SIG-M5 treated with dmso at 0.1 percent for 504 hours (cell line): ENCODE data around the gene GPR157.

Experiments used
- DNase-seq: peaks from one replicate; lab custom pipeline; 2025; ENCODE audit not compliant: unreplicated experiment; lab: John Stamatoyannopoulos, UW

The GPR157 gene

GRCh38 chr1:9093581-9093980 lies 35.3 kb downstream of the GPR157 start:
- peak; percentile 76 for DNase-seq

DNA sequence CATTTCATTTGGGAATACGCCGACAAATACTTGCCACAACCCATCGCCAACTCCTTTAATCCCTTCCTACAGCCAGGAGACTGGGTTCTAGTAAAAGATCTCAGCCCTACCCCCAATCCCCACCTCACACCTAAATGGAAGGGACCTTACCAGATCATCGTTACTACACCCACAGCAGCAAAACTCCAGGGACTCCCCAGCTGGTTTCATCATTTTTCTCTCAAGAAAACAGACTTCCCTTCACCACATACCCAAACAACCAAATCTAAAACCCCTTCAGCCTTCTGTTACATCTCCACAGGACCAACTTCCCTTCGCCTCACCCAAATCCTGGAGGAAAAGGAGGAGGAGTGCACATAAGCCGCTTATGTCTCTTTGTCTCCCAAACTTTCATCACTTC lies 35.8 kb downstream of the GPR157 start:
- DNase-seq: peak; percentile 32

DNA sequence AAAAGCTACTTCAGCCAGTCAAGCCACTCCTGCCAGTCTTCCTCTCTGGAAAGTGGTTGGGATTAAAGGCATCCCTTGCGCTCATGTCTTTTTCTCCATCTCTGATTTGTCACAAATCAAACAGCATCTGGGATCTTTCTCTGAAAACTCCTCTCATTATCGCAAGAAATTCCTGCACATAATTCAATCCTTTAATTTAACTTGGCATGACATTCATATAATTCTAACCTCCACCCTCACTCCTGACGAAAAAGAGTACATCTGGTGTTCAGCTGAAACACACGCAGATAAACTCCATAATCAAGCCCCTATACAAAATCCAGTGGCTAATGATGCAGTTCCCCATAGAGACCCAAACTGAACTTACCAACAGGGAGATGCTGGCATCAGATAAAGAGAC lies 40.1 kb downstream of the GPR157 start:
- no peak for DNase-seq

GRCh38 chr1:9087411-9088125 lies 41.3 kb downstream of the GPR157 start:
- DNase-seq: no peak

GRCh38 chr1:9086796-9087195 lies 42.1 kb downstream of the GPR157 start:
- no peak for DNase-seq

GRCh38 chr1:9086045-9086444 lies 42.9 kb downstream of the GPR157 start:
- no peak for DNase-seq

DNA sequence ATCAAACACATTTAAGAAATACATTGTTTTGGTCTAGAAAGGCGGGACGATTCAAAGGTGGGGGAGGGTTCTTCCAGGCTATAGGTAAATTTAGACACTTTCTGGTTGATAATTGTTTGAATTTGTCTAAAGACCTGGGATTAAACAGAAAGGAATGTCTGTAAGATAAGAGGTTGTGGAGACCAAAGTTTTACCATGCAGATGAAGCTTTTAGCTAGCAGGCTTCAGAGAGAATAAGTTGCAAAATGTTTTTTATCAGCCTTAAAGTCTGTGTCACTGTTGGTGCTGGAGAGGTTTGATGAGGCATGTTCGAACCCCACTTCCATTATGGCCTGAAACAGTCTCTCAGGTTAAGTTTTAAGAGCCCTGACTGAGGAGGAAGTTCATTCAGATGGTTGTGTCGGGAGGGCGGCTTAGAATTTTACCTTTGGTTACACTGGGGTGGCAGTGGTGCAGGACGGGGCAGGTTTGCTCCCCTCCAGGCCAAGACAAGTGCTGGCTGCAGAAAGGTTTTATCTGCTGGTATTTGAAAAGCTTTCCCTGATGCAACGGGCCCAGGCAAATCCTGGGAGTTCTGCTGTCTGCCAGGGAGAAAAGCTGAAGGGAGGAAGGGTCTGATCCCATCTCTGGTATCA lies 43.5 kb downstream of the GPR157 start:
- DNase-seq: no peak

DNA sequence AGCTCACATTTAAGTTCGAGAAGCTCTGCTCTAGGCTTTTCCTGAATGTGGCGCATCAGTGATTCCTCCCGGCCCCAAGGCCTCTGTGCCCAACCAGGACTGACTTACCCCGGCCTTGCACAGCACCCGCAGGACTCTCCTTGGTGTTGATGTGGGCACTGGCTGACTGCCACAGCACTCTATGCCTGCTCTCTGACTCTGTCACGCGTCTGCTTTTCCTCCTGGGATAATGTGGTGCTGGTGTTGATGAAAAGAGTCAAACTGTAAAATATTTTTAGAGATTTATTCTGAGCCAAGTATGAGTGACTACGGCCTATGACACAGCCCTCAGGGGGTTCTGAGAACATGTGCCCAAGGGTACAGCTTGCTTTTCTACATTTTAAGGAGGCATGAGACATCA lies 44.0 kb downstream of the GPR157 start:
- DNase-seq: no peak

DNA sequence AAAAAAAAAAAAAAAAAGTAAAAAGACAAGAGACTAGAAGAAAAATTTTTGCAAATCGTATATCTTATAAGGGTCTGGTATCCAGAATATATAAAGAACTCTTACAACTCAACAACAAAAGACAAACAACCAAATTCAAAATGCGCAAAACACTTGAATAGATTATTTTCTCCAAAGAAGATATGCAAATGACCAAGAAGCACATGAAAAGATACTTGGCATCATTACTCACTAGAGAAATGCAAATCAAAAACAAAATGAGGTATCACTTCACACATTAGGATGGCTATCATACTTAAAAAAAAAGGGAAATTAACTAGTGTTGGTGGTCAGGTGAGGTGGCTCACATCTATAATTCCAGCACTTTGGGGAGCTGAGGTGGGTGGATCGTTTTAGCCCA lies 47.4 kb downstream of the GPR157 start:
- no peak for DNase-seq

DNA sequence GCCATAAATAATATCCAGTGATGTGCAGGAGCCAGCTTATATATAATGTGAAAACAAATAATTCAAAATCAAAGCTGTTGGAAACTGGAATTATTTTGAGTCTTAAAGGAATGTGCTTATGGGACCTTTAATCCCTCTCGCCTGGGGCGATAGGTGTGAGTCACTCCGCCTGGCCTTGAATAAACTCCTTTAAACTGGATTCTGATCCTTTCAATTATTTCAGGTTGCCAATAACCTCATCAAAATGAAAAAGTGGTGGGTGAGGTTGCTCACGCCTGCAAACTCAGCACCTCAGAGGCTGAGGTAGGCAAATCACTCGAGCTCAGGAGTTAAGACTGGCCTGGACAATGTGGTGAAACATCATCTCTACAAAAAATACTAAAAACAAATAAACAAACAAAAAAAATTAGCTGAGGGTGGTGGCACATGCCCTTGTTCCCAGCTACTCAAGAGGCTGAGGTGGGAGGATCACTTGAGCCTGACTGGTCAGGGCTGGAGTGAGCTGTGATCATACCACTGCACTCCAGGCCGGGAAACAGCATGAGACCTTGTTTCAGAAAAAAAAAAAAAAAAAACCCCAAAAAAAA lies 48.1 kb downstream of the GPR157 start:
- DNase-seq: no peak

DNA sequence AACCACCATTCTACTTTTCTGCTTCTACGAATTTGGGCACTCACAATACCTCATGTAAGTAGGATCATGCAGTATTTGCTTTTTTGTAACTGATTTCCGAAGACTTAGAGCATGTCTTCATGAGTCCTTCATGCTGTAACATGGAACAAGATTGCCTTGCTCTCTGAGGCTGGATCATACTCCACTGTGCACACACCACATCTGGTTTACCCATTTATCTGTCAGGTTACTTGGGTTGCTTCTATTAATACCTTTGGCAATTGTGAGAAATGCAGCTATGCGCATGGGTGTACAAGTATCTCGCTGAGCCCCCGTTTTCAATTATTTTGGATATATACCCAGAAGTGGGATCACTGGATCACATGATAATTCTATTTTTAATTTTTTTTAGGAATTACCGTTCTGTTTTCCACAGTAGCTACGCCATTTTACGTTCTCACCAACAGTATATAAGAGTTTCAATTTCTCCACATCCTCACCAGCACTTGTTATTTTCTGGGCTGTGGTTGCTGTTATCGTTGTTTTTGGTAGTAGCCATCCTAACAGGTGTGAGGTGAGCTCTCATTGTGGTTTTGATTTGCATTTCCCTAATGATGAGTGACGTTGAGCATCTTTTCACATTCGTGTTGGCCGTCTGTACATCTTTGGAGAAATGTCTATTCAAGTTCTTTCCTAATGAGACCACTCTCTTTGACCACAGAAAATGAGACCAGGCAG lies 48.8 kb downstream of the GPR157 start:
- DNase-seq: no peak

DNA sequence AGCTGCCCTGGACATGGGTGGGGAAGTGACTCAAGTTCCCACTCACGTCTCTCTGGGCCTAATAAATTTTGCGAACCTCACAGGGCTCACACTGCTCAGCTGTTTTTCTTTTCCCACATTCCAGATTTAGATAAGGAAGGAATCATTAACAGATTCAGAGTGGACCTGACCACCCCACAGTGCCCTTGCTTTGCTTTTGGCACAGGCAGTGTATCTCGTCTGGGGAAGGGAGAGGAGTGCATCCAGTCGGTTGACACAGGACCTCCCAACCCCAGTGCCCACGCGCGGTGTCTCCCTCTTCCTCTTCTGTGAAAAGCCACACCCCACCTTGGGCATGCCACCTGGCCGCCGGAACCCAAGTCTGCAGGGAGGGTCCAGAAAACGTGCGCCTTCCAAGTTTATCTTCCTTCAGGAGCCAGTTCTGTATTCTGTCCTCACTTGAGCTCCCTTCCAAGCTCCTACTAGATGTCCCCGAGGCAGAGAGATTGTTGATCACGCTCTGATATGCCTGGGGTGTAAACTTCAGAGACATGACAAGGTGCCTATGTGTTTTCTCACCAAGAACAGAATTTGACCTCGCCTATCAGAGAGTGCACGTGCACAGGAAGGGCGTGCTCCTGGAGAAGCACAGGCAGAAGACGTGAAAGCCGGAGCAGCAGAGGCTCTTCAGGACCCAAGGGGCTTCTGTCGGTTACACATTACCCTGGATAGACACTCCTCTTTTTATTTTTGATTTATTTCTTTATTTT lies 50.0 kb downstream of the GPR157 start:
- no peak for DNase-seq

DNA sequence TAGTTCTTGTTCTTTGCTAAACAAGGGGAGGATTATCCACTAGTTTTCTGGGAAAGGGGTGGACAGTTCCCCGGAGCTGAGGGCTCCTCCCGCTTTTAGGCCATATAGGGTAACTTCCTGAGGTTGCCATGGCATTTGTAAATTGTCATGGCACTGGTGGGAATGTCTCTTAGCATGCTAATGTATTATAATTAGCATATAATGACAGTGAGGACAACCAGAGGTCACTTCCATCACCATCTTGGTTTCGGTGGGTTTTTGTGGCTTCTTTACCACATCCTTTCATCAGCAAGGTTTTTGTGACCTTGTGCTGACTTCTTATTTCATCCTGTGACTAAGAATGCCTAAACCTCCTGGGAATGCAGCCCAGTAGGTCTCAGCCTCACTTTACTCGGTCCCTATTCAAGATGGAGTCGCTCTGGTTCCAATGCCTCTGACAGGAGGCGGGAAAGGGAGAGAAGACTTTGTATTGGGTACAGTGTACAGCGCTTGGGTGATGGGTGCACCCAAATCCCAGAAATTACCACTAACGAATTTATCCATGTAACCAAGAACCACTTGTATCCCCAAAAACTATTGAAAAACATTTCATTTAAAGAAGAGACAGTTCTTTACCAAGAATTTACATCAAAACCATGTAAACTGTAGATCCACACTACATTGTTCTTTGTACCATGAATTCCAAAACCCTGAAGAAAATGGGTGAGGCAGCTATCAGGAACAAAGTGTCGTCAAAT lies 50.7 kb downstream of the GPR157 start:
- DNase-seq: peak; percentile 77

DNA sequence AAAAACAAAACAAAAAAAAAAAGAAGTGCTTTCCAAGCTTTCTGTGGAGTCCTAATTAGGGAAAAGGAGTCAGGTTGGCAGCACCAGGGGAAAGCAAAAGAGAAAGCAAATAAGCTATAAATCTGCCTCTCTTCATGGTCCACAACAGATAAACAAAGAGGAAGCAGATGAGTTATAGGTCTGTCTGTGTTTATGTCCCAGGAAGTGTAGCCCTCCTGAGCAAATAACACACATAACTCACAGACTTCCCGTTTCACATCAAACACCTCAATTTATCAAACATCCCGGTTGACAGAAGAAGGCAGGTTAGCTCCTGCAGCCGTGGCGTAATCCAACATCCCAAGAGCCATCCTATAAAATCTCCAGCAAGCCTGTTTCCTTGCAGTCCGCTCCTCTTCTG lies 53.9 kb downstream of the GPR157 start:
- peak; percentile 19 for DNase-seq

GRCh38 chr1:9073143-9073542 lies 55.8 kb downstream of the GPR157 start:
- no peak for DNase-seq

- DNase-seq: no peak
Measured at GRCh38 chr1:9071554-9072235, 57.2 kb downstream of the GPR157 start.

- no peak for DNase-seq
Measured at GRCh38 chr1:9070486-9070885, 58.4 kb downstream of the GPR157 start.

DNA sequence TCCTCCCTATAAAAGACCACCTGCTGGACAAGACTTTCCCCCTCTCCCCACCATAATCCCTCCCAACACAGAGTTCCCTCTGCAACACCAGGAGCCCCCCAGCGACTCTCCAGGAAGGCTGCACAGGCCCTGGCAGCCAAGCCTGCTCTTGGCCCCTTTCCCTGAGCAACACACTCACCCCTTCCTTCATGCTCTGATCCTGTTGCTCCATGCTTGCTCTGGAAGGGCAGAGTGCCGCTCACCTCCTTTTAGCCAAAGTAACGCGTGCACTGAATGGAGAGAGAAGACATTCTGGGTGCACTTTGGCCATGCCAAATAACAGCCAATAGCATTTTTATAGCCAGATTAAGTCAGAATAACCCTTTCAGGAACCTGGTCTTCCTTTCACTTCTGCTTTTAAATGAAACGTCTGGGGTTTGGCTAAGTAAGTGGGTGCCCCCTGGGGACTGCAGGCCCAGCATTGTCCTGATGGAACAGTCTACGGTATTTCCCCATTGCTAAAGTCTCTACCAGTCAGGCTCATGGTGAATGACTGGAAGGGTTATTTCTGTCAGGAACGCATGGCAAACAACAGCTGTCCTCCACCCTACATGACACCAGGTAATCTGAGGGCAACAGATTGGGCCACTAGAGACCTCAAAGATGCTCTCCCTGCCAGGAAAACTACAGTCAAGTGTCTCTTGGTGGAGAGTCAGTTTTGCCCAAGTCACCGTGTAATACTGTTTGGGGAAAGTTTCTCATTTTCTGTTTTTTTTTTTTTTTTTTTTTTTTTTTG lies 59.4 kb downstream of the GPR157 start, which contains the start of gene SLC2A5:
Gene SLC2A5 (minus strand): TSS at position 310 of the 775 bp plus-strand sequence. CDS start 99 bp downstream, at position 211.
- peak; percentile 98 for DNase-seq

DNA sequence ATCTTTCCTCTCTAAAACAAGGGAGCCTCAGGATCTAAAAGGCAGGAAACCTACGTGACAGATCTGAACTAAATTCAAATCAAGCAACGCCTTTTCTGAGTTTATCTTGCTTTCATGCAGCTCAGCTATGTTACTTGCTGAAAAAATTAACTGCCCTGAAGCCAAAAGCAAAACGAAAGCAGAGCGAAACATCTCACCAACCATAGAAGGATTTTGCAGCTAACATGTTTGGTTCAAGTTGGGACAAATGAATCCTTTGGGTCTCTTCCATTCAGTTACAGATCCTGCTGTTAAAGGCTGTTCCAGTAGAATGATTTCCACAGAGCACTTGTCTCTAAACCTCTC lies 59.9 kb downstream of the GPR157 start:
- no peak for DNase-seq
